ENCODE data around the gene SPHK2. TPM values are rescaled to one million over a fixed set of nuclear protein-coding genes. Genes with fewer than 3 reads are reported as not detected.

Gene SPHK2
- polyA plus RNA-seq, 3 donors, result 8.5 to 9.4 (median 9.1) TPM

GRCh38 chr19:48660852-48661710, 41.8 kb downstream of the SPHK2 start:
- peak overlapping the region; percentile 73 for H3K4me2 ChIP-seq (replicated peaks; ENCODE audit: extremely low read depth, low read length, poor library complexity, severe bottlenecking)
- Mint-ChIP-seq H3K27ac (peak overlapping the region; percentile 89 to 99 (median 98)), H3K9me3 (no peaks in the 10 kb centered on the region), H3K36me3 (no peaks in the 10 kb centered on the region), H3K4me1 (peaks cover 16% of the 10 kb centered on the region), H3K27me3 (ENCODE audit: low read depth in 3 of 3) (peaks cover 2 to 7% (median 7%) of the 10 kb centered on the region in 3 donors), H3K4me3 (peak overlapping the region; percentile 69 to 74)
- peak overlapping the region in 1 of 3 experiments; percentile 64 for H3K4me3 ChIP-seq (replicated peaks in 1 of 3; ENCODE audit: low read depth in 2 of 3, low read length in 3 of 3)
- WGBS (ENCODE audit: insufficient coverage), result 48% methylated on average over 35 of the region's 35 CpGs
- H4K20me1 ChIP-seq (ENCODE audit: insufficient read depth, low read length), result no peaks in the 10 kb centered on the region
- no peaks in the 10 kb centered on the region for H3K79me2 ChIP-seq (ENCODE audit: insufficient read depth, low read length)
- H3K36me3 ChIP-seq (replicated peaks in 1 of 2; ENCODE audit: control insufficient read depth in 1 of 2, insufficient read depth in 2 of 2, low read length in 2 of 2), result no peaks in the 10 kb centered on the region
- H3K9me3 ChIP-seq (replicated peaks in 1 of 2; ENCODE audit: control insufficient read depth in 1 of 2, insufficient read depth in 1 of 2, low read length in 2 of 2), result no peaks in the 10 kb centered on the region
- peak; percentile 82 to 92 (median 89) for DNase-seq
- no peak for TF ChIP-seq CTCF (IDR thresholded peaks at IDR 0.05)
- H2AFZ ChIP-seq (ENCODE audit: insufficient read depth, low read depth, low read length, poor library complexity, severe bottlenecking), result peak overlapping the region; percentile 64
- no peaks in the 10 kb centered on the region for H3K27me3 ChIP-seq (ENCODE audit: control insufficient read depth in 2 of 2, insufficient read depth in 2 of 2, low read length in 2 of 2)
- peak overlapping the region; percentile 24 to 86 for H3K27ac ChIP-seq (ENCODE audit: low read depth in 1 of 2, low read length in 2 of 2)
- intact Hi-C loops (cut with micrococcal nuclease), result no loop called here
- H3K9ac ChIP-seq (ENCODE audit: insufficient read depth, low read length, poor library complexity, severe bottlenecking), result peak overlapping the region; percentile 45
- peaks cover 18 to 22% of the 10 kb centered on the region in 2 donors for H3K4me1 ChIP-seq (ENCODE audit: control insufficient read depth in 1 of 2, insufficient read depth in 2 of 2, low read length in 2 of 2)

GRCh38 chr19:48661711-48662090, 42.4 kb downstream of the SPHK2 start:
- intact Hi-C loops (cut with micrococcal nuclease), result no loop called here
- no peak overlapping the region for H3K9ac ChIP-seq (ENCODE audit: insufficient read depth, low read length, poor library complexity, severe bottlenecking)
- no peaks in the 10 kb centered on the region for H3K36me3 Mint-ChIP-seq
- no peaks in the 10 kb centered on the region for H3K9me3 ChIP-seq (replicated peaks in 1 of 2; ENCODE audit: control insufficient read depth in 1 of 2, insufficient read depth in 1 of 2, low read length in 2 of 2)
- peaks cover 18 to 22% of the 10 kb centered on the region in 2 donors for H3K4me1 ChIP-seq (ENCODE audit: control insufficient read depth in 1 of 2, insufficient read depth in 2 of 2, low read length in 2 of 2)
- no peaks in the 10 kb centered on the region for H4K20me1 ChIP-seq (ENCODE audit: insufficient read depth, low read length)
- H3K27me3 ChIP-seq (ENCODE audit: control insufficient read depth in 2 of 2, insufficient read depth in 2 of 2, low read length in 2 of 2), result no peaks in the 10 kb centered on the region
- no peak overlapping the region for H3K4me3 Mint-ChIP-seq
- peak overlapping the region; percentile 73 for H3K4me2 ChIP-seq (replicated peaks; ENCODE audit: extremely low read depth, low read length, poor library complexity, severe bottlenecking)
- H3K4me3 ChIP-seq (replicated peaks in 1 of 3; ENCODE audit: low read depth in 2 of 3, low read length in 3 of 3), result no peak overlapping the region
- H2AFZ ChIP-seq (ENCODE audit: insufficient read depth, low read depth, low read length, poor library complexity, severe bottlenecking), result peak overlapping the region; percentile 64
- H3K27me3 Mint-ChIP-seq (ENCODE audit: low read depth in 3 of 3), result peaks cover 2 to 6% (median 6%) of the 10 kb centered on the region in 3 donors
- no peak for DNase-seq
- no peaks in the 10 kb centered on the region for H3K9me3 Mint-ChIP-seq
- H3K36me3 ChIP-seq (replicated peaks in 1 of 2; ENCODE audit: control insufficient read depth in 1 of 2, insufficient read depth in 2 of 2, low read length in 2 of 2), result no peaks in the 10 kb centered on the region
- no peak for TF ChIP-seq CTCF (IDR thresholded peaks at IDR 0.05)
- WGBS (ENCODE audit: insufficient coverage), result 94% methylated on average over 46 of the region's 50 CpGs
- H3K27ac Mint-ChIP-seq, result peak overlapping the region in 1 of 7 donors; percentile 36
- H3K79me2 ChIP-seq (ENCODE audit: insufficient read depth, low read length), result no peaks in the 10 kb centered on the region
- H3K27ac ChIP-seq (ENCODE audit: low read depth in 1 of 2, low read length in 2 of 2), result no peak overlapping the region
- H3K4me1 Mint-ChIP-seq, result peaks cover 16% of the 10 kb centered on the region
